Nephron progenitor cell (in vitro differentiated cells): Measurements from ENCODE around the gene ULK3.
A peak's percentile ranks its signal among the peaks of the same experiment; 100 is the strongest.

Experiments
- DNase-seq: peaks from one replicate; pipeline ENCODE4 v3.0.0; 2021
- H3K27ac Mint-ChIP-seq: 2 replicates; pipeline ENCODE4 v1.8.0; 2021; ENCODE audit warnings: mild to moderate bottlenecking, moderate library complexity, mixed read lengths
- H3K27me3 Mint-ChIP-seq: 2 replicates; pipeline ENCODE4 v1.8.0; 2021; ENCODE audit warnings: mild to moderate bottlenecking, low read depth, mixed read lengths; ENCODE audit not compliant: poor library complexity
- H3K36me3 Mint-ChIP-seq: 2 replicates; pipeline ENCODE4 v1.8.0; 2021; ENCODE audit warnings: low read depth, mixed read lengths
- H3K4me1 Mint-ChIP-seq: 2 replicates; pipeline ENCODE4 v1.8.0; 2021; ENCODE audit warnings: mixed read lengths
- H3K4me3 Mint-ChIP-seq: 2 replicates; pipeline ENCODE4 v1.8.0; 2021; ENCODE audit warnings: mild to moderate bottlenecking, moderate library complexity, mixed read lengths
- H3K9me3 Mint-ChIP-seq: 2 replicates; pipeline ENCODE4 v1.8.0; 2021; ENCODE audit warnings: mild to moderate bottlenecking, moderate library complexity, mixed read lengths
- CTCF ChIP-seq: fragments of 200-600 bp; sonication (generic); IDR thresholded peaks from 2 replicates; pipeline ENCODE4 v1.5.0; 2021; ENCODE audit warnings: antibody characterized with exemption

Gene ULK3

GRCh38 chr15:74795966-74796625, 46.9 kb downstream of the ULK3 start:
- no peak for DNase-seq
- Mint-ChIP-seq H3K36me3 (no peaks in the 10 kb centered on the region), H3K4me3 (no peak overlapping the region), H3K27me3 (no peaks in the 10 kb centered on the region), H3K27ac (no peak overlapping the region), H3K9me3 (no peaks in the 10 kb centered on the region), H3K4me1 (peaks cover 23% of the 10 kb centered on the region)
- no peak for TF ChIP-seq CTCF

GRCh38 chr15:74794970-74795349, 48.0 kb downstream of the ULK3 start:
- peaks cover 30% of the 10 kb centered on the region for H3K4me1 Mint-ChIP-seq
- no peaks in the 10 kb centered on the region for H3K9me3 Mint-ChIP-seq
- H3K27ac Mint-ChIP-seq: peak overlapping the region; percentile 54
- TF ChIP-seq CTCF: no peak
- no peaks in the 10 kb centered on the region for H3K27me3 Mint-ChIP-seq
- DNase-seq: no peak
- no peaks in the 10 kb centered on the region for H3K36me3 Mint-ChIP-seq
- no peak overlapping the region for H3K4me3 Mint-ChIP-seq

- H3K36me3 Mint-ChIP-seq: no peaks in the 10 kb centered on the region
- no peak for TF ChIP-seq CTCF
Measured at GRCh38 chr15:74794248-74794969, 48.5 kb downstream of the ULK3 start.

DNA sequence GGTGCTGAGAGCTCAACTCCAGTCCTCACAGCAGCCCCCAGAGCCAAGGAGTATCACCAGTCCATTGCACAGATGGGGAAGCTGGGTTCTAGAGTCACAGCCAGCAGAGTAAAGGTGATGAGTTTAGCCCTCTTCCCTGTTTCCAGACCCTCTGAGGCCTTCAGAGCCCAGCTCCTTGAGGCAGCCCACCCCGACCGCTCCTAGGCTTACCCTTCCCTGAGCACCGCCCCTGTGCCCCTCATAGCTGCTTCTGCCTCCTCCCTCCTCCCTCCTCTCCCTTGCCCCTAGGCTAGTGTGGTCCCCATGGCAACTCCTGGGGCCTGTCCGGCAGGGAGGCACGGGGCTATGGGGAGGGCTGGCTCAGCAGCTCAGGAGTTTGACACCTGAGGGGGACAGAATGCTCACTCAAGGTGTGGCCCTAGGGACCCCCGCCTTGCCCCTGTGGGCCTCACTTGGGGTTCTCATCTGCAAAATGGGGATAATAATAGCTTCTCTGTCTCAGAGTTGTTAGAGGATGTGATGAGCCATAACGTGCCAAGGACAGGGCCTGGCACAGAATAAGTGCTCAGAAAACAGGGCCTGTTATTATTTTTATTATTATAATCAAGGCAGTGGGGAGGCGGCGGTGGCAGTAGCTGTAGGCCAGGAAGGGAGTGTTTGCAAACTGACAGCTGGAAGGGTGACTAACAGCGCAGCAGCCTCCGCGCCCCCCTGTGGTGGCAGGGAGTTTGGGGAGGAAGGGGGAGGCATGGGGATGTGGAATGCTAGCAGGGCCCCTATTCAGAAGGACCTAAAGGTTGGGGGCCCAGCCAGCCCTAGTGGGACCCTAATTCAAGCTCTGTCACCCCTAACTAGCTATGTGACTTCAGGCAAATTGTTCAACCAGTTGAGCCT, 49.6 kb downstream of the ULK3 start:
- no peak for DNase-seq
- no peaks in the 10 kb centered on the region for H3K9me3 Mint-ChIP-seq
- peak overlapping the region; percentile 69 for H3K27ac Mint-ChIP-seq
- H3K4me3 Mint-ChIP-seq: no peak overlapping the region
- H3K36me3 Mint-ChIP-seq: no peaks in the 10 kb centered on the region
- peaks cover 8% of the 10 kb centered on the region for H3K27me3 Mint-ChIP-seq
- TF ChIP-seq CTCF: no peak
- H3K4me1 Mint-ChIP-seq: peaks cover 45% of the 10 kb centered on the region

More at GRCh38 chr15:74794248-74794969, 48.5 kb downstream of the ULK3 start:
- Mint-ChIP-seq H3K9me3 (no peaks in the 10 kb centered on the region), H3K4me1 (peaks cover 35% of the 10 kb centered on the region), H3K27me3 (peaks cover 3% of the 10 kb centered on the region), H3K4me3 (no peak overlapping the region), H3K27ac (peak overlapping the region; percentile 54)
- DNase-seq: no peak

DNA sequence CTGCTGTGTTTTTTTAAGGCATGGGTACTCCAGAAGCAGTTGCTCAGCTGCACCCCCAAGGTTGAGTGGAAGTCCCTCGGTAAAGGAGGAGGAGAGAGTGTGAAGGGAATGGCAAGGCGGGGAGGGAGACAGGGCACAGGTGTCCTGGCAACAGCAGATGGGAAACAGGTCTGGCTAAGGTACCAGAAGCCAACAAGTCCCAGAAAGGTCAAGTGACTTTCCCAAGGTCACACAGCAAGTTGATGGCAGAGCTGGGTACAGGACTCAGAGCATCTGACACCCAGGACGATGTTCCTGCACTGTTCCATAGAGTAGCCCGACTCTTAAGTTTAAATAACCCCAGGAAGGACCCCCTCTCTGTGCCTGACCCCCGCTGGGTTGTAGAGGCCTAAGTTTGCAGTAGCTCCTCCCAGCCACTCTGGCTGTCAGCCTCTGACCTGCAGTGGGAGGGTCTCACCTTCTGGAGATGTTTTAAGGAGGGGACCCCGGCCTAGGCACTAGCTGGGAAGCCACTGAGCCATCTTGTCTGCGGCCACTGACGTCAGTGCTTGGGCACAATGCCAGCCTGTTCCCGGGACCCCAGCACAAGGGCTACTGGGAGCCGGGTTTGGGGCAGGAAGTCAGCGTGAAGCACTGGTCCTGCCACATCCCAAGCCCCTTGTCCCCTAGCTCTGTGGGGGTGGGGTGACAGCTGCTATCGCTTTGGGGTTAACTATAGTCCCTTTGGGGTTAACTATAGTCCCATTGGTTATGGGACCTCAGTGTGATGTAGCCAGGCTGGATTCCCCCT, 50.5 kb downstream of the ULK3 start:
- no peak overlapping the region for H3K4me3 Mint-ChIP-seq
- H3K27ac Mint-ChIP-seq: peak overlapping the region; percentile 69

More for the DNA sequence above, 50.5 kb downstream of the ULK3 start:
- no peak for TF ChIP-seq CTCF
- Mint-ChIP-seq H3K9me3 (no peaks in the 10 kb centered on the region), H3K4me1 (peaks cover 55% of the 10 kb centered on the region), H3K27me3 (peaks cover 9% of the 10 kb centered on the region), H3K36me3 (no peaks in the 10 kb centered on the region)
- no peak for DNase-seq
